ENCODE data around the gene RCE1.

The RCE1 gene

DNA sequence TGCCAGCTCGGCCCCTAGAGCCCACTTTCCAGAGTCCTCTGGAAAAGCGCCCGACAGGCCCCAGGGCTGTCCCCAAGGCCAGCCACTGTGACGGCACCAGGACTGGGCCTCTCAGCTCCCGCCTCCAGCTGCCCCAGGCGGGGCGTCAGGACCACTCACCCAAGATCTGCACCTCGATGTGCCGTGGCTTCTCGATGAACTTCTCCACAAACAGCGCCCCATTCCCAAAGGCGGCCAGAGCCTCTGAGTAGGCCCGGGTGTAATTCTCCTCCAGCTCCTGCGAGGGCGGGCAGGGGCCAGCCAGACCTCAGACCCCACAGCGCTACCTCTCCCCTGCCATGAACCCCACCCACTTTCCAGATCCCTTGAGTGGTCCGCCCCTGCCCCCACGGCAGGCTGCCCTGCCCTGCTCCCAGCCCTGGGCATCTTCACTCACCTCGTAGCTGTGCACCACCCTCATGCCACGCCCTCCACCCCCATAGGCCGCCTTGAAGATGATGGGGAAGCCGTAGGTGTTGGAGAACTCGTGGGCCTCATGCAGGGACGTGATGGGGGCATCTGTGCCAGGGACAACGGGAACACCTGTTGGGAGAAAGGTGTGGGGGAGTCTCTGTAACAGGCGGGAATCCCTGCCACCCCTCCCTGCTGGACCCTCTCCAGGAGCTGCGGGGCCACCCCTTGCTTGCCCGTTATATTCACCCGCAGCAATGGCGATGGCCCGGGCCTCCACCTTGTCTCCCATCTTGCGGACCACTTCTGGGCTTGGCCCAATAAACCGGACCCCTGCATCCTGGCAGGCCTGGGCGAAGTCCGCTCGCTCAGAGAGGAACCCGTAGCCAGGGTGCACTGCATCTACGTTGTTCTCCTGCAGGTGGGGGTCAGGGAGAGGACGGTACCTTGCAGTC is 27.6 kb downstream of the RCE1 start:
- ChIA-PET CTCF (no interaction called here), POLR2A (interaction anchor here (1.1 kb wide), 1 partner anchor 27 kb away, joined by 4 read pairs; the partner anchor contains the start of gene RCE1)
- no peak for DNase-seq (ENCODE audit: extremely low spot score)
- no peak for TF ChIP-seq BHLHE40 (IDR thresholded peaks at IDR 0.05; ENCODE audit: borderline replicate concordance)

DNA sequence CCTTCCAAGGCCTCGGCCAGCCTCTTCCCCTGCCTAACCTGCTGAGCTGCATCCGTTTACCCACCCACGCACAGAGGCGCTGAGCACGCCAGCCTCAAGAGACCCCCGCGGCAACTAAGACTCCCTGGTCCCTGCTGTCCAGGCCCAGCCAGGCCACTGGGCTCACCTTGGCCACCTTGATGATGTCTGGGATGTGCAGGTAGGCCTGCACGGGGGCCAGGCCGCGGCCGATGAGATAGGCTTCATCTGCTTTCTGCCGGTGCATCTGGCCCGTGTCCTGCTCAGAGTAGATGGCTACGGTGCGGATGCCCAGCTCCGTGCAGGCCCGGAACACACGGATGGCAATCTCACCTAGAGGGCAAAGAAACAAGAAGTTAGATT is 28.3 kb downstream of the RCE1 start:
- no peak for DNase-seq (ENCODE audit: extremely low spot score)
- TF ChIP-seq NFRKB (IDR thresholded peaks at IDR 0.05) = no peak
- TF ChIP-seq LEF1 (IDR thresholded peaks at IDR 0.05; ENCODE audit: borderline replicate concordance) = no peak
- TF ChIP-seq SP1 (IDR thresholded peaks at IDR 0.05) = no peak
- no peak for TF ChIP-seq ARNT (IDR thresholded peaks at IDR 0.05)
- no peak for TF ChIP-seq BHLHE40 (IDR thresholded peaks at IDR 0.05; ENCODE audit: borderline replicate concordance)
- TF ChIP-seq CTBP1 (IDR thresholded peaks at IDR 0.05; ENCODE audit: borderline replicate concordance) = no peak
- no peak for TF ChIP-seq ZNF384 (IDR thresholded peaks at IDR 0.05)
- no peak for TF ChIP-seq FOXM1 (IDR thresholded peaks at IDR 0.05; ENCODE audit: borderline replicate concordance)
- TF ChIP-seq HDGF (IDR thresholded peaks at IDR 0.05; ENCODE audit: borderline replicate concordance) = no peak
- TF ChIP-seq FOXA1 (IDR thresholded peaks at IDR 0.05) = no peak
- no peak for TF ChIP-seq SUZ12 (IDR thresholded peaks at IDR 0.05)
- TF ChIP-seq TARDBP (IDR thresholded peaks at IDR 0.05) = no peak
- TF ChIP-seq ELF4 (IDR thresholded peaks at IDR 0.05) = no peak
- TF ChIP-seq FOXK2 (IDR thresholded peaks at IDR 0.05) = no peak
- TF ChIP-seq, protein P1, sequence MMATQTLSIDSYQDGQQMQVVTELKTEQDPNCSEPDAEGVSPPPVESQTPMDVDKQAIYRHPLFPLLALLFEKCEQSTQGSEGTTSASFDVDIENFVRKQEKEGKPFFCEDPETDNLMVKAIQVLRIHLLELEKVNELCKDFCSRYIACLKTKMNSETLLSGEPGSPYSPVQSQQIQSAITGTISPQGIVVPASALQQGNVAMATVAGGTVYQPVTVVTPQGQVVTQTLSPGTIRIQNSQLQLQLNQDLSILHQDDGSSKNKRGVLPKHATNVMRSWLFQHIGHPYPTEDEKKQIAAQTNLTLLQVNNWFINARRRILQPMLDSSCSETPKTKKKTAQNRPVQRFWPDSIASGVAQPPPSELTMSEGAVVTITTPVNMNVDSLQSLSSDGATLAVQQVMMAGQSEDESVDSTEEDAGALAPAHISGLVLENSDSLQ (IDR thresholded peaks at IDR 0.05) = no peak
- TF ChIP-seq L3MBTL2 (conservative IDR thresholded peaks at IDR 0.05) = no peak
- ChIA-PET POLR2A (no interaction called here), CTCF (interaction anchor here (0.7 kb wide), 1 partner anchor 13 kb away, joined by 4 read pairs; no protein-coding TSS in a partner anchor)

DNA sequence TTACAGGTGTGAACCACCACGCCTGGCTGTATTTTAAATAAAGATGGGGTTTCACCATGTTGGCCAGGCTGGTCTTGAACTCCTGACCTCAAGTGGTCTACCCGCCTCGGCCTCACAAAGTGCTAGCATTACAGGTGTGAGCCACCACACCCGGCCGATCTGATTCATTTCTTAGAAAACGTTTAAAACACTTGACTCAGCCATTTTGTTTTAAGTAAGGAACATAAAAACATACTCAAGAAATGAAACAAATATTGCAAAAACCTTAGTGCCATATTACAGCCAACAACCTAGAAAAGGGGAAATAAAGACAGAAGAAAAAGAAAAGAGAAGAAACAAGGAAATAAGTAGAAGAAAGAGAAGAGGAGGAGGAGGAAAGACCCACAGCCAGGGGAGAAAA is 31.0 kb downstream of the RCE1 start:
- TF ChIP-seq ELF4 (IDR thresholded peaks at IDR 0.05) = no peak
- TF ChIP-seq L3MBTL2 (conservative IDR thresholded peaks at IDR 0.05) = no peak
- no peak for TF ChIP-seq ARNT (IDR thresholded peaks at IDR 0.05)
- TF ChIP-seq BHLHE40 (IDR thresholded peaks at IDR 0.05; ENCODE audit: borderline replicate concordance) = no peak
- TF ChIP-seq FOXK2 (IDR thresholded peaks at IDR 0.05) = no peak
- TF ChIP-seq FOXM1 (IDR thresholded peaks at IDR 0.05; ENCODE audit: borderline replicate concordance) = no peak
- no peak for TF ChIP-seq NFRKB (IDR thresholded peaks at IDR 0.05)
- TF ChIP-seq TARDBP (IDR thresholded peaks at IDR 0.05) = no peak
- TF ChIP-seq SUZ12 (IDR thresholded peaks at IDR 0.05) = no peak
- no peak for TF ChIP-seq SP1 (IDR thresholded peaks at IDR 0.05)
- no peak for TF ChIP-seq CTBP1 (IDR thresholded peaks at IDR 0.05; ENCODE audit: borderline replicate concordance)
- TF ChIP-seq, protein P1 (IDR thresholded peaks at IDR 0.05) = no peak
- ChIA-PET POLR2A (no interaction called here), CTCF (no interaction called here)
- no peak for DNase-seq (ENCODE audit: extremely low spot score)

DNA sequence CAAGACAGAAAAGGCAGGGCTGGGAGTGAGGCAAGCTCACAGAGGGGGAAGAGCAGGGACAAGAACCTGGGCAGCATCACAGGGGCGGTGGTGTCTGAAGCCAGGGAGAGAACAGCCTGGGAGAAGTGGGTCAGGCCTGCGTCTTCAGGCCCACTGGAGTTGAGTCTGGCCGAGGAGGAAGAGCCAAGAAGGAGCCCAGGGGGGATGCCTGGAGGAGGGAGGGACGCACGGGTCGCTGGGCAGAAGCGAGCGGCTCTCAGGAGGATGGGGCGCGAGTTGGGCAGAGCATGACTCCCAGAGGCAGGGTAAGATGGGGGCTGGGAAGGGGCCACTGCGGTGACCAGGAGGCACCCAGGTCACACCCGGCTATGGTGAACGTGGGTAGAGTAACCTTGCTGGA is 32.1 kb downstream of the RCE1 start:
- CTCF ChIA-PET = no interaction called here
- no peak for TF ChIP-seq FOXA1 (IDR thresholded peaks at IDR 0.05)
- TF ChIP-seq SUZ12 (IDR thresholded peaks at IDR 0.05) = no peak
- no peak for TF ChIP-seq L3MBTL2 (conservative IDR thresholded peaks at IDR 0.05)
- no peak for TF ChIP-seq TARDBP (IDR thresholded peaks at IDR 0.05)
- no peak for TF ChIP-seq CTBP1 (IDR thresholded peaks at IDR 0.05; ENCODE audit: borderline replicate concordance)
- no peak for TF ChIP-seq BHLHE40 (IDR thresholded peaks at IDR 0.05; ENCODE audit: borderline replicate concordance)
- no peak for TF ChIP-seq ARNT (IDR thresholded peaks at IDR 0.05)
- TF ChIP-seq FOXM1 (IDR thresholded peaks at IDR 0.05; ENCODE audit: borderline replicate concordance) = no peak
- TF ChIP-seq ELF4 (IDR thresholded peaks at IDR 0.05) = no peak
- no peak for TF ChIP-seq NFRKB (IDR thresholded peaks at IDR 0.05)
- TF ChIP-seq ZNF384 (IDR thresholded peaks at IDR 0.05) = no peak
- TF ChIP-seq LEF1 (IDR thresholded peaks at IDR 0.05; ENCODE audit: borderline replicate concordance) = no peak
- TF ChIP-seq HDGF (IDR thresholded peaks at IDR 0.05; ENCODE audit: borderline replicate concordance) = no peak
- no peak for TF ChIP-seq FOXK2 (IDR thresholded peaks at IDR 0.05)
- no peak for TF ChIP-seq SP1 (IDR thresholded peaks at IDR 0.05)
- TF ChIP-seq, protein P1 (IDR thresholded peaks at IDR 0.05) = no peak
- POLR2A ChIA-PET = no interaction called here
- no peak for DNase-seq (ENCODE audit: extremely low spot score)

DNA sequence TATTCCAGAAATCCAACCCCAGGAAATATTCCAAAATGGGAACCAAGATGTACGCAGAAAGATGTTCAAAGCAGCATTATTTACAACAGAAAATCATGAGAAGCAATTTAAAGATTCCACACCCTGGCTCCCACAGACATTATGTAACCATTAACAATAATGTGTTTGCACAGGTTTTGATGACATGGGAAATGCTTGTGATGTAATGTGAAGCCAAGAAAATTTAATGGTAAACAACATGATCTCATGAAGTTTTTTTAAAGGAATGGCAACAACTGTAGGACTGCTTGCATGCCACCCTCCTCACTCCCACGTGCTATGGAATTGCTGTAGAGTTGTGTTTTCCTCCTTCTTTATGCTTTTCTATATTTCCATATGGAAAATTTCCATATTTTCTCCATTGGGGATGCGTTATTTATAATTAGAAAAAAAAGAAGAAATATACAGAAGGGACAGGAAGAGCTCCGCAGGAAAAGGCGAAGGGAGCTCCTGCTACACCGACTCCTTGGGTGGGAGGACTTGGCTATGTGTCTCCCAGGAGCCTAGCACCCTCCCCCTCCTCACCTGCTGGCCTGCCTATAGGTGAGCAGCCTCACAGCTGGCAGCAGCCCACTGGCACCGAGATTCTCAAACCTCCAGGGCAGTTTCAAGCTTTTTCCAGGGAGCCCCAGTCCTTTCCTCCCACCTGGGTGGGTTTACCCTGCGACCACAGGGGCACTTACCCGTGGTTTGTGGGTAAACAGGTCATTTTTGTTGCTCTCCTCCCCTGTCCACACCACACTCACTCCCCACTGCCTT is 34.5 kb downstream of the RCE1 start:
- ChIA-PET CTCF (no interaction called here), POLR2A (interaction anchor here (1.6 kb wide), 1 partner anchor 22 kb away, joined by 4 read pairs; no protein-coding TSS in a partner anchor)
- TF ChIP-seq FOXM1 (IDR thresholded peaks at IDR 0.05; ENCODE audit: borderline replicate concordance) (no peak), HDGF (IDR thresholded peaks at IDR 0.05; ENCODE audit: borderline replicate concordance) (no peak), LEF1 (IDR thresholded peaks at IDR 0.05; ENCODE audit: borderline replicate concordance) (no peak), CTBP1 (IDR thresholded peaks at IDR 0.05; ENCODE audit: borderline replicate concordance) (no peak), L3MBTL2 (conservative IDR thresholded peaks at IDR 0.05) (no peak), SP1 (IDR thresholded peaks at IDR 0.05) (no peak), FOXA1 (IDR thresholded peaks at IDR 0.05) (no peak), BHLHE40 (IDR thresholded peaks at IDR 0.05; ENCODE audit: borderline replicate concordance) (no peak), SUZ12 (IDR thresholded peaks at IDR 0.05) (no peak), ARNT (IDR thresholded peaks at IDR 0.05) (no peak), ELF4 (IDR thresholded peaks at IDR 0.05) (no peak), ZNF384 (IDR thresholded peaks at IDR 0.05) (no peak), FOXK2 (IDR thresholded peaks at IDR 0.05) (no peak)
- TF ChIP-seq, protein P1 (IDR thresholded peaks at IDR 0.05) = no peak
- no peak for DNase-seq (ENCODE audit: extremely low spot score)

All from HEK293T (cell line).